Measurements from ENCODE around the gene SLC35F3.

The SLC35F3 gene

GRCh38 chr1:234123867-234124266 is 219.4 kb downstream of the SLC35F3 start:
- FAIRE-seq (no peak), DNase-seq (ENCODE audit: insufficient read length, low spot score) (no peak)

GRCh38 chr1:234125283-234125682 is 220.8 kb downstream of the SLC35F3 start:
- DNase-seq (ENCODE audit: insufficient read length, low spot score) (no peak), FAIRE-seq (no peak)
- peak; percentile 31 for TF ChIP-seq CTCF (IDR thresholded peaks at IDR 0.05; ENCODE audit: insufficient read depth, missing control alignments)

More at GRCh38 chr1:234123867-234124266, 219.4 kb downstream of the SLC35F3 start:
- TF ChIP-seq CTCF (IDR thresholded peaks at IDR 0.05; ENCODE audit: insufficient read depth, missing control alignments), result no peak

GRCh38 chr1:234125714-234126113 is 221.2 kb downstream of the SLC35F3 start:
- DNase-seq (ENCODE audit: insufficient read length, low spot score) (no peak), FAIRE-seq (no peak)
- no peak for TF ChIP-seq CTCF (IDR thresholded peaks at IDR 0.05; ENCODE audit: insufficient read depth, missing control alignments)

GRCh38 chr1:234127026-234127671 is 222.7 kb downstream of the SLC35F3 start:
- DNase-seq (ENCODE audit: insufficient read length, low spot score), result no peak
- FAIRE-seq, result no peak
- TF ChIP-seq CTCF (IDR thresholded peaks at IDR 0.05; ENCODE audit: insufficient read depth, missing control alignments), result no peak

- TF ChIP-seq CTCF (IDR thresholded peaks at IDR 0.05; ENCODE audit: insufficient read depth, missing control alignments), result no peak
- FAIRE-seq (peak; percentile 81), DNase-seq (ENCODE audit: insufficient read length, low spot score) (no peak)
Measured at GRCh38 chr1:234132795-234133194, 228.3 kb downstream of the SLC35F3 start.

- FAIRE-seq (no peak), DNase-seq (ENCODE audit: insufficient read length, low spot score) (no peak)
- TF ChIP-seq CTCF (IDR thresholded peaks at IDR 0.05; ENCODE audit: insufficient read depth, missing control alignments), result no peak
Measured at GRCh38 chr1:234134878-234135277, 230.4 kb downstream of the SLC35F3 start.

GRCh38 chr1:234135501-234135900 is 231.0 kb downstream of the SLC35F3 start:
- TF ChIP-seq CTCF (IDR thresholded peaks at IDR 0.05; ENCODE audit: insufficient read depth, missing control alignments), result no peak
- no peak for FAIRE-seq
- DNase-seq (ENCODE audit: insufficient read length, low spot score), result no peak

Measured in D721Med (cell line).